Activated gamma-delta T cell treated with Interleukin-2 at 50 U/mL for 16 hours (primary cell): ENCODE data around the gene TRAPPC3.

Source experiments
- DNase-seq: peaks from one replicate; pipeline ENCODE4 v3.0.0-alpha.2; 2020

The TRAPPC3 gene

DNA sequence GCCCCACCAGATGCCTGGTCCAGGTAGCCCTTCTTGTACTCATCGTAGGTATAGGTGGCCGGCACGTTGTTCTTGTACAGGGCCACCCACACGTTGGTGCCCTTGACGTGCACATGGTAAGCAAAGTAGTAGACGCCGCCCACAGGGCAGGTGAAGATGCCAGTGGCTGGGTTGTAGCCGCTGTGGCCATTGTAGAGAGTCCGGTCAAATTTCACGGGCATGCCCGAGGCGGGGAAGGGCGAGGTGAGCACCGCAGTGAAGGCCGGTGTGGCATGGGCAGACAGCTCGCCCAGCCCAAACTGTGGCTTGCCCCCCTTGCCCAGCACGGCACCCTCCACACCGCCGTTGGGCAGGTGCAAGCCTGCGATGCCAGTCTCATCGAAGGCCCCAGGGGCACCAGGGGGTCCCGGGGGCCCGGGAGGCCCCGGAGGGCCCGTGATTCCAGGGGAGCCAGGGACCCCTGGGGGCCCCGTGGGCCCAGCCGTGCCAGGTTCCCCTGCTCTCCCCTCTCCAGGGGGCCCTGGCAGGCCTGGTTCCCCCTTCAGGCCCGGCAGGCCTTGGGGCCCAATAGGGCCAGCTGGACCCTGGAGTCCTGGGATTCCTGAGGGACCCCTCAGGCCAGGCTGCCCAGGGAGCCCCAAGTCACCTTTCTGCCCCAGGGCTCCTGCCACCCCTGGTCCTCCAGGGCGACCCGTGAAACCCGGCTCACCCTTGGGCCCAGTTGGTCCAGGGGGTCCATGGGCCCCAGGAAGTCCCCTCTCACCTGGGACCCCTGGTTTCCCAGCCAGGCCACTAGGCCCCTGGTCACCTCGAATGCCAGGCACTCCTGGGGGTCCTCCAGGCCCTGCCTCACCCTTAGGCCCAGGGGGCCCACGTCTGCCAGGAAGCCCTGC lies 51.3 kb downstream of the TRAPPC3 start:
- DNase-seq, result no peak

DNA sequence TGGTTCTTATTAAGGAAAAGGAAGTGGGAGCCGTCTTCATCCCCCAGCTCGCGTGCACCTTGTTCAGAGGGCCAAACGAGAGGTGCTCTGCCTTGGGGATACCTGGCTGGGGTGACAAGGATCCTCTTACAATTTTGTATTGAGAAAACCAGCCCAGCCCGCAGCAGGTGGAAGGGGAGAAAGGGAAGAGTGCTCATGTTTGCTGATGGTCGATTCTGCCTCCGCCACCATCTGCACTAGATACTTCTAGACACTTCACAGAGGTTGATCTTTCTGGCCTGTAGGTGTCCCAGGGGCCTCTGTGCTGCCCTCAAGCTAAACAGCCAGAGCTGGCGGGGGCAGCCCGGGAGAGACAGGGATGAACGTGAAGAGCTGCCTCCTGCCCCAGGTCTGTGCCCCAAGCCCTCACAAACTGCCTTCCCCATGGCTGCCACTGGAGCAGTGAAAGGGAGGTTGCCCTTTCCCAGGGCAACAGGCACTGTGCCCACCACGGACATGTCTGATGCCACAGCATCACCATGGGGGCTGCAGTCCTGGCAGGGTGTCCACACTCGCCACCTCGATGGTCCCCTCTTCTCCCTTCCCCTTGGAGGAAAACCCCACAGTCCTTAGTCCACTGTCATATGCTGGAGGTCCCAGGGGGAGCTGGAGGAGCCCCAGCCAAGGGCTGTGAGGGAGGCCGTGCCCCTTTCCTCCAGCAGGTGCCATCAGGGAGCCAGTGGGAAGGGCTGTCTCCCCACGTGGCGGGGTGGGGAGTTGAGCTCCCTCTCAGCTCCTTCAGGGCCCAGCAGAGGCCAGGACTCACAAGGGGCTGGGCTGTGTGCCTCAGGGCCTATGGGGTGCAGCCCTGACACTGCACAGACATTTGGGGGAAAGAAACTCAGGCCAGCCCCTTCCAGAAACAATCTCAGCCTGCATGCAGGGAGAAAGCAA lies 52.5 kb downstream of the TRAPPC3 start:
- DNase-seq, result no peak

DNA sequence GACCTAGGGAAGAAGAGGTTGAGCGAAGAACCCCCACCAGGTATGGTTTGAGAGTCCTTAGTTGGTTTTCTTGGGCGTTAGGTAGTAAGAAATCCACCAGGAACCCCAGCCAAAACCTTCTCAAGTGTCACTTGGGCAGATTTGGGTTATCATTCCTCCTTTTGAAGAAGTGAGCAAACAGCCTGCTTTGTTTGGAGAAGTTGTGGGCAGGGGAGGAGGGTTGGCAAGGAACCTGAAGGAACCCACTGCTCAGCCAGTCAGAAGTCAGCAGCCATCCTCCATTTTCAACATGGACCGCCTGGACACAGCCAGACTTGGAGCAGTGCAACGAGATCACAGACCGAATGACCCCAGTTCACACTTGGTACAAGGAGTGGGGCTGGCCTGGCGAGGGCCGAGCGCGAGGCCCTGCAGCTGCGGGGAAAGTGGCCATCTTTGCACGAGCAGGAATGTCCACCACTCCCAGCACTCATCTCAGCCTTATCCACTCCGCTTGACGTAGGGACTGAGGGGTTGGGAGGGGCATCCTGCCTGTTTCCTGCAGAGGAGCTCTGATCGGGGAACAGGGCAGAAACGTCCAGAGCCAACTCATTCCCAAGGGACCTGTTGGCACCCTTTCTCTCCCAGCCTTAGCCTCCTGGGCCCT lies 53.4 kb downstream of the TRAPPC3 start:
- no peak for DNase-seq

DNA sequence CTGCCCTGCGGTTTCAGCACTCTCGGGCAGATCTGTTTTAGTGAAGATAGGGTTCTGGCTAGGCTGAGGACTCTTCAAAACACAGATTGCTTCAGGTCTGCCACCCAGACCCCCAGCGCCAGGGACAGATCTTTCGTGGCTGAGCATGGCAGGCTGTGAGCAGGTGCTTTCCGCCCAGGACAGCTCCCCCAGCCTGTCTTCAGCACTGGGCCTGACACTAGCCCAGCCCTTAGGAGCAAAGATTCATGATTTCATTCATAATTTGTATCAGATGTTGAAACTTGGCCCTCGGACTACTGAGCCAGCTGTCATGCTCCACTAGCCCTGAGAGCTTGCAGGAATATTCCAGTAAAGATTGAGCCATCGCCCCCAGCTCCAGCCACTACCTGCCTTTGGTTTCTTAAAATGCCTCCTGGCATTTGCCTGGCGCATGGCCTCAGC lies 54.6 kb downstream of the TRAPPC3 start:
- DNase-seq, result no peak

DNA sequence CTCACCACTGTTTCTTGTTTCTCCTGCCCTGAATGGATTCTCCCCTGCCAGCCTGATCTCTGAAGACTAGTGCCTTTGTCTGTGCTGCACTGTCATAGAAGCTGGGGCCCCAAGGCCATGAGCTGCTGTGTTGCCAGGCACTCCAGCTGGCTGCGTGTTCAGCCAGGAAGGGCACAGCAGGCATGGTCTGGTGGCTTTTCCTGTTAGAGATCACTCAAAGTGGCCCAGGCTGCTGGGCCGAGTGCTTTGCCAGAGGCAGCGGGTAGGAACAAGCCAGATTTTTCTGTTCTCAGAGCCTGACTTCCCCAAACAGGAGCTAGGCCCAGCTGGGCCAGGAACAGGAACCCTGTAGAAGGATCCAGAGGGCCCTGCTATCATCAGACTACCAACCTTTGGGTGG lies 55.4 kb downstream of the TRAPPC3 start:
- no peak for DNase-seq

DNA sequence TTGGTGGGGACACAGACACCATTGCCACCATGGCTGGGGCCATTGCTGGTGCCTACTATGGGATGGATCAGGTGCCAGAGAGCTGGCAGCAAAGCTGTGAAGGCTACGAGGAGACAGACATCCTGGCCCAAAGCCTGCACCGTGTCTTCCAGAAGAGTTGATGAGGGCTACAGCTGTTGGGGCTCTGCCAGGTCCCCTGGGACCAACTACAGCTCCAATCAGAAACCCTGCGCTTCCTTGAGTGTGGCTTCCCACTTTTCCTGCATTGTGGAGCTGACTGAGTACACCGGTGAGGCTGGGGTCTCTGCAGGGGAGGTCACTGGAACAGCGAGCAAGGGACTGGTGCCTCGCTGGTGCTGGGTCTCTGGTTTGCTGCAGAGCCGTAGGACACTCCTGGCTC lies 56.1 kb downstream of the TRAPPC3 start:
- no peak for DNase-seq

DNA sequence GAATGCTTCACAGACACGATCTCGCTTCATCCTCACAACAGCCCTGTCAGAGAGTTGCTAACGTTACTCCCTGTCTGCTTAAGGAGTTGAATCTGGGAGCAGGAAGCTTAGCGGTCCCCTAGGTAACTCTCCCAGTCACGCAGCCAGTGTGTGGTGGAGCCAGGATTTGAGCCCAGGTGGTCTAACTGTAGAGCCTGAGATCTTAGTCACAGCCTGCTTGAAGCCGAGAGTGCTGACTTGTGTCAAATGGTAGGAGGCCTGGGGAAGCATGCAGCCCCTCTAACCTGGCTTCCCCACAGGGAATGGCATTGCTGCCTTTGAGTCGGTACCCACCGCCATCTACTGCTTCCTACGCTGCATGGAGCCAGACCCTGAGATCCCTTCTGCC lies 56.5 kb downstream of the TRAPPC3 start:
- DNase-seq, result no peak

DNA sequence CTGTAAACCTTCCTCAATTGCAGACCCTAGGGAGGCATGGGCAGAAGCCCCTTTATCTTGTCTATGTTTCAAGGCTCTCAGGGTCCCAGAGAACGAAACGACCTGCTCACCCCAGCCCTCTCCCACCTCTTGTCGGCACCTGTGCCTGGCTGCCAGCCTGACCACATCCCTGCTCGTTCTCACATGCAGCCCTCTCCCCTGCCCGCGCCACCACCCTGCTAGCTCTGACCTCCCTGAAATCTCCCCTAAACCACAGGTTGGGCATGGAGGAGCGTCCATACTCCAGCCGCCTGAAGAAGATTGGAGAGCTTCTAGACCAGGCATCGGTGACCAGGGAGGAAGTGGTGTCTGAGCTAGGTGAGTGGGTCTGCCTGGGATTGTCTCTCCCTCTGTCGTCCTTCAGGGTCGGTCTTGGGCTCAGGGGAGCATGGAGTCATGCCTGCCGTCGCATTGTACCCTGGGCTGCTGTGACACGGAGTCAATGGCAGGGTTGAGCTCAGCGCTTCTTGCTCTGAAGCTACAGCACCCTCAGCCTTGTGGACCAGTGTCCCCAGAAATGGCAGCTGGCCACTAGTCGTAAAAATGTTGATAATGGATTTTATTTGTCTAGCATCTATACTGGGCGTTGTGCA lies 57.0 kb downstream of the TRAPPC3 start:
- DNase-seq, result no peak

DNA sequence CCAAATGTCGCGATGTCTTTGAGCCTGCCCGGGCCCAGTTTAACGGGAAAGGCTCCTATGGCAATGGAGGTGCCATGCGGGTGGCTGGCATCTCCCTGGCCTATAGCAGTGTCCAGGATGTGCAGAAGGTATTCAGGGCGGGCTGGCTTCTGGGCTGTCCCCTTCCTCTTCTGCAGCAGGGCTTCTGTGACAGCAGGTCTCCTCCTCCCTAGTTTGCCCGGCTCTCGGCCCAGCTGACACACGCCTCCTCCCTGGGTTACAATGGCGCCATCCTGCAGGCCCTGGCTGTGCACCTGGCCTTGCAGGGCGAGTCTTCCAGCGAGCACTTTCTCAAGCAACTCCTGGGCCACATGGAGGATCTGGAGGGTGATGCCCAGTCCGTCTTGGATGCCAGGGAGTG lies 57.6 kb downstream of the TRAPPC3 start:
- DNase-seq, result no peak

DNA sequence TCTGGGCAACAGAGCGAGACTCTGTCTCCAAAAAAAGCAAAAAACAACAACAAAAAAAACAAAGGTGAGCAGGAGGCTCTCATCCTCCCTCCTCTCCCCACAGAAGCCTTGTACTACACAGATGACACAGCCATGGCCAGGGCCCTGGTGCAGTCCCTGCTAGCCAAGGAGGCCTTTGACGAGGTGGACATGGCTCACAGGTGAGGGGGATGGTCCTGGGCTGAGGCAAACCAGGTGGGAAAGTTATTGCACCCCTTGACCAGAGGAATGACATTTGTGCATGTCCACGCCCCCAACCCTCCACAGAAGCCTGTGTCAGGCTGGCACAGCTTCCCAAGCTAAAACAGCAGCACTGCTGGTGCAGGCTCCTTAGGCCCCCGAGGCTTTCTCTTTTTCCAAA lies 58.1 kb downstream of the TRAPPC3 start:
- DNase-seq, result no peak

DNA sequence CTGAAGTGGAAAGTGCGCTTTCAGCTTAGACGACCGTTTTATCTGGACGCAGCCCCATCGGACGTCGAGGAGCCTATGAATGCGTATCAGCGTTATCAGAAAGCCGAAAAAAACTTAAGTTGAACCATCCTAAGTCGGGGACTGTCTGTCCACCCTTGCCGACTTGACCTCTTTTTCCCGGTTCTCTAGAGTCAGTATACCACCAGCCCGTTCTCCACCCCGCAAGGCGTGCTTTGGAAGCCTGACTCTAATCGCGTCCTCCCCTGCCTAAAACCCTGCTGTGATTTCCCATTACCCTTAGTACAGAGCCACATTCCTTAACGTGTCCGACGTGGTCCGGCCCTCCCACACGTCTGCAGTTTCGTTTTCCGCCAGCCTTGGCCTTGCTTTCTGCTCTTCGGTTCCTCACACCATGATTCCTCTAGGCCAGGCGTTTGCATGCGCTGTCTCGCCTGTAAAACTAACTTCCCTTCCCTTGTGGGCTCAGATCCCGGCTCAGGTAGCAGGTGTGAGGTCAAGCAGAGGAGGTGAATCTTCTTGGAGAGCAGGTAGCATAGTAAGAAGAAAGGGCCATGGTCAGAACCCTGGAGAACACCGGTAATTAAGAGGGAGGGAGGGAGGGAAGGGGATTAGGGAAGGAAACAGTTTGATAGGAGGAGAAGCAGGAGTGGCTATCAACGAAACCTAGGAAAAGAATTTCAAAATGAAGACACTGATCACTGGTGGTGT lies 59.7 kb downstream of the TRAPPC3 start:
- no peak for DNase-seq

DNA sequence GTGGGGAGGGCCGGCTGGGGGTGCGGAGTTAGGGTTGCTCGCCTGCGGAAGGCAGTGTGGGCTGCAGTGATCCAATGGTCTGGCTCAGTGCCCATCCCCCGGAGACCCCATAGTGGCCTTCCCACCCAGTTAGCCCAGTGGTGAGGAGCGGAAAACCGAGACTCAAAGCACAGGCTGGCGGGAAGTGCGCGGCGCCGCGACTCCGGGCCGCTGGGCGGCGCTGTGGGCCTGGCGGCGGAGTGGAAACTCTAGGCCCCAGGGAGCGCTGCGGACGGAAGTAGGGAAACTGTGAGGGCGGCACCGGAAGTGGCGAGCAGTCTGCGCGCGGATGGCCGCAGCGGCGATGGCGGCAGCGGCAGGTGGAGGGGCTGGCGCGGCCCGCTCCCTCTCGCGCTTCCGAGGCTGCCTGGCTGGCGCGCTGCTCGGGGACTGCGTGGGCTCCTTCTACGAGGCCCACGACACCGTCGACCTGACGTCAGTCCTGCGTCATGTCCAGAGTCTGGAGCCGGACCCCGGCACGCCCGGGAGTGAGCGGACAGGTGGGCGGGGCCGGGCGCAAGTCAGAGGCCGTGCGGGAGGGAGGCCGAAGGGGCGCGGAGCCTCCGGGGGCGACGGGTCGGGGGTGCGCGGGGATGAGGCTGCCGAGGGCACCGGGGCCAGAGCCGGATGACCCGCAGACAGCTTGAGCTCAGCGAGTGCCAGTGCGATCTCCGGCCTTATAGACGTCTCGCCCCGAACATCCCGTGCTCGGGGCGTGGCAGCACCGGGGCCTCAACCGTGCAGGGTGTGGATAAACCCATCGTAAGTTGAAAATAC lies 60.5 kb downstream of the TRAPPC3 start, which contains the start of gene ADPRS:
ADPRS (plus strand) TSS at position 316 of the 816 bp plus-strand sequence; CDS start at position 329, 13 bp downstream.
- peak; percentile 88 for DNase-seq

DNA sequence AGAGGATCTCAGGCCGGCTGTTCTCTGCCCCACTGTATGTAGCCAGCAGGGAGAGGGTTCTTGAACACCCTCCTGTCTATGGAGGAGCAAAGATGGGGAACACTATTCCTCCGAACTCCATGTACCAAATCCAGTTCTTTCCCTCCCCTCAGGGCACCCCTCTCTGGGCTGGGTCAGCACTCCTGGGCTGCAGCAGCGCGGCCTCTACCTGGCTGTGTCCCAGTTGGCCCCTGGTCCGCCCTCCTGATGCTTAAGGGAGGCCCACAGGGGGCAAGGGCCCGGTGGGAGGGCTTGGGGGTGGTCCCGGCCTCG lies 61.1 kb downstream of the TRAPPC3 start:
- no peak for DNase-seq

DNA sequence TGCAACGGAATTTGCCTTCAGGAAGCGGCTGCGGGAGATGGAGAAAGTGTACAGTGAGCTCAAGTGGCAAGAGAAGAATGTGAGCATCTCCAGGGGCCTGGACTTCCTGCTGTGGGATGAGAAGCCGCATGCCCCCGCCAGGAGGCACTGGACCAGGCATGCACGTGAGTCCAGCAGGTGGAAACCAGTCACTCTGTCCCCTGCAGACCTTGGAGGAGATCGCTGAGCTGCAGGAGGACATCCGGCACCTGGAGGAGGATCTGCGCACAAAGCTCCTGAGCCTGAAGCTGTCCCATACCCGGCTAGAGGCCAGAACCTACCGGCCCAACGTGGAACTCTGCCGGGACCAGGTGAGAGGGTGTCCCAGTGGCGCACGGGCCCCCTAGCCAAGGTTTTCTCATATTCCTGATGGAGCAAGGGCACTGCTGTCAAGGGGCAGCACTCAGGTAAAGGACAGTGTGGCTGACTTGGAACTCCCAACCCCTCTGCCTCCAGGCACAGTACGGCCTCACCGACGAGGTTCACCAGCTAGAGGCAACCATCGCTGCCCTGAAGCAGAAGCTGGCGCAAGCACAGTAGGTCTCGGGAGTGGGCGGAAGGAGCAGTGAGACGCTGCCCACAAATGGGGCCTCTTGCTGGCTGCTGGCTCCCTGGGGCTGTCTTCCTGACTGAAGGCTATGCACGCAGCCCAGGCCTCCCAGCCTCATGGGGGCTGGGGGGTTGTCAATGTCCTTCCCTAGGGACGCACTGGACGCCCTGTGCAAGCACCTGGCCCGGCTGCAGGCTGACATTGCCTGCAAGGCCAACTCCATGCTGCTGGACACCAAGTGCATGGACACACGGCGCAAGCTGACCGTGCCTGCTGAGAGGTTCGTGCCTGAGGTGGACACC lies 61.8 kb downstream of the TRAPPC3 start:
- DNase-seq, result no peak
